DOHH2 (cell line): ENCODE measurements around the gene RPL37A.

Experiments
- CTCF ChIP-seq: fragments of 200-600 bp; sonication (generic); IDR thresholded peaks from one replicate; pipeline ENCODE4 v1.5.1; 2014; ENCODE audit warnings: antibody characterized with exemption, mild to moderate bottlenecking, low read depth, low read length; ENCODE audit not compliant: poor library complexity, severe bottlenecking
- EZH2phosphoT487 ChIP-seq: fragments of 200-600 bp; sonication (generic); IDR thresholded peaks from 2 replicates; pipeline ENCODE4 v1.6.1; 2017; ENCODE audit warnings: borderline replicate concordance, mild to moderate bottlenecking, antibody characterized with exemption, low read length, moderate library complexity, mixed read lengths

- TF ChIP-seq CTCF (no peak), EZH2phosphoT487 (no peak)
These were observed 29.0 kb upstream of the RPL37A start for GRCh38 chr2:216469661-216470060.
